Loucy (cell line): ENCODE results near the gene ATP10B.

Experiments used
- CTCF ChIP-seq: fragments of 200-600 bp; sonication (generic); conservative IDR thresholded peaks from 2 replicates; pipeline ENCODE4 v1.5.1; 2014; ENCODE audit warnings: mild to moderate bottlenecking, antibody characterized with exemption, low read length
- EZH2phosphoT487 ChIP-seq: fragments of 200-600 bp; IDR thresholded peaks from 2 replicates; pipeline ENCODE4 v1.6.1; 2018; ENCODE audit warnings: antibody characterized with exemption, mild to moderate bottlenecking, moderate library complexity, borderline replicate concordance

GRCh38 chr5:160524827-160525226 lies 327.2 kb downstream of the ATP10B start:
- TF ChIP-seq CTCF, result no peak
- no peak for TF ChIP-seq EZH2phosphoT487
